RWPE2 (cell line): ENCODE data around the gene CFAP97D2.

ENCODE experiments used
- ATAC-seq: fragments of 200-7000 bp; cut with Tn5 transposase; 3 replicates; pipeline ENCODE4 v1.9.1; 2021; ENCODE audit warnings: low read depth
- DNase-seq: peaks from one replicate; pipeline ENCODE4 v3.0.0-alpha.2; 2020; ENCODE audit warnings: low spot score
- H3K27ac ChIP-seq: fragments of 450-650 bp; 2 replicates; pipeline ENCODE4 v1.5.1; 2017; ENCODE audit warnings: mild to moderate bottlenecking; ENCODE audit not compliant: poor library complexity, severe bottlenecking
- H3K27me3 ChIP-seq: fragments of 250-450 bp; sonication (Bioruptor Pico); 2 replicates; pipeline ENCODE4 v1.5.1; 2021; ENCODE audit warnings: mild to moderate bottlenecking, moderate library complexity; ENCODE audit not compliant: insufficient read depth, poor library complexity, severe bottlenecking
- H3K36me3 ChIP-seq: fragments of 250-450 bp; sonication (Bioruptor Pico); 2 replicates; pipeline ENCODE4 v1.5.1; 2020; ENCODE audit warnings: low read depth, mild to moderate bottlenecking, moderate library complexity
- H3K4me1 ChIP-seq: fragments of 250-450 bp; sonication (Bioruptor Pico); 2 replicates; pipeline ENCODE4 v1.5.1; 2021; ENCODE audit warnings: mild to moderate bottlenecking, moderate library complexity; ENCODE audit not compliant: insufficient read depth, poor library complexity, severe bottlenecking
- H3K4me3 ChIP-seq: fragments of 250-450 bp; sonication (Bioruptor Pico); 2 replicates; pipeline ENCODE4 v1.5.1; 2021; ENCODE audit warnings: mild to moderate bottlenecking, moderate library complexity; ENCODE audit not compliant: severe bottlenecking
- H3K9me3 ChIP-seq: fragments of 250-450 bp; sonication (Bioruptor Pico); 2 replicates; pipeline ENCODE4 v1.5.1; 2021; ENCODE audit warnings: mild to moderate bottlenecking, moderate library complexity; ENCODE audit not compliant: severe bottlenecking
- CTCF ChIP-seq: fragments of 450-650 bp; IDR thresholded peaks from one replicate; pipeline ENCODE4 v1.5.1; 2017; ENCODE audit warnings: mild to moderate bottlenecking, moderate library complexity; ENCODE audit not compliant: poor library complexity, severe bottlenecking

Gene CFAP97D2

GRCh38 chr13:114179087-114179658 is at the start of gene CFAP97D2:
CFAP97D2 (plus strand) TSS chr13:114179257; CDS start chr13:114179331, 74 bp downstream.
- ATAC-seq (no peak), DNase-seq (no peak)
- no peaks in the 10 kb centered on the region for H3K4me1 ChIP-seq
- TF ChIP-seq CTCF = no peak
- H3K4me3 ChIP-seq = no peak within 1 kb of the TSS
- H3K9me3 ChIP-seq = no peaks in the 10 kb centered on the region
- no peaks in the 10 kb centered on the region for H3K36me3 ChIP-seq
- H3K27me3 ChIP-seq = no peaks in the 10 kb centered on the region
- no peak within 1 kb of the TSS for H3K27ac ChIP-seq

- TF ChIP-seq CTCF = no peak
- Histone ChIP-seq H3K4me1 (peaks cover 19% of the 10 kb centered on the region), H3K27me3 (no peaks in the 10 kb centered on the region), H3K4me3 (no peak overlapping the region), H3K27ac (peak overlapping the region; percentile 79), H3K9me3 (no peaks in the 10 kb centered on the region), H3K36me3 (no peaks in the 10 kb centered on the region)
- no peak for DNase-seq
- ATAC-seq = no peak
Observed at GRCh38 chr13:114129649-114130062, 49.4 kb upstream of the CFAP97D2 start.

GRCh38 chr13:114130131-114130836 is 48.8 kb upstream of the CFAP97D2 start:
- Histone ChIP-seq H3K9me3 (no peaks in the 10 kb centered on the region), H3K27ac (peak overlapping the region; percentile 79), H3K36me3 (no peaks in the 10 kb centered on the region), H3K27me3 (no peaks in the 10 kb centered on the region), H3K4me1 (peaks cover 19% of the 10 kb centered on the region), H3K4me3 (peak overlapping the region; percentile 85)
- DNase-seq (no peak), ATAC-seq (no peak)
- no peak for TF ChIP-seq CTCF

DNA sequence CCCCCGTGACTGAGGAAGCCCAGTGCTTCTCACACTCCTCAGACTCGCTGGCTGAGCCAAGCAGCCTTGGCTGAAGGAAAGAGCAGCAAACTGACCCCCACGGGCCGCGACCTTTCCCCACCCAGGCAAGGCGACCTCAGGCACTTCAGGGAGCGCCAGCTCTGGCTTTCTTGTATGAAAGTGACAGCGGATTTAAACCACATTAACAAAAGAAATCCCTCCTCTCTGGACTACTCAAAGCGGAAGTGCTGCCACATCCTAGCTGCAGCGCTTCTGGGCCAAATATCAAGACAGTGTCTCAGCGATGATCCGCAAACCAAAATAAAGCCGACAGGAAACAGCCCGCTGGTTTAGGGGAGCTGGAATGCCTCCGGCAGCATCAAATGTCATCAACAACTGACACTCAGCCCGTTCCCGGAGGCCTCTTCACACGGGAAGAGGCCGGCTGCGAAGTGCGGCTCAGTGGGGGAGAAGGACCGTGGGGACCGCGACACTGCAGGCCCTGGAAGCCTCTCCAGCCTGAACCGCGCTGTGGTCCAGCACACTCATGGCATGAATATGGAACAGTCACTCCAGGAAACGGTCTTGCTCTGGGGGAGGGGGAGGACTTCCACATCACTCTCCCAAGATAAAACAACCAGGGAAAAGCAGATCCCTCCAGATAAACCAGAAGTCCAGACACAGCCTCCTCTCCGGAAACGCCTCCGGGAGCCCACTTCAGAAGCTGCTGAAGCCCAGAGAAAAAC is 48.0 kb upstream of the CFAP97D2 start:
- Histone ChIP-seq H3K9me3 (no peaks in the 10 kb centered on the region), H3K27me3 (no peaks in the 10 kb centered on the region), H3K36me3 (no peaks in the 10 kb centered on the region), H3K27ac (peak overlapping the region; percentile 79), H3K4me3 (peak overlapping the region; percentile 85), H3K4me1 (peaks cover 19% of the 10 kb centered on the region)
- ATAC-seq = peak; percentile 55
- no peak for TF ChIP-seq CTCF
- no peak for DNase-seq
